Fibroblast of mammary gland (primary cell): ENCODE measurements around the gene GPR39.

Experiments used
- DNase-seq: peaks from one replicate; pipeline ENCODE4 v3.0.0-alpha.2; 2010; ENCODE audit warnings: low read depth
- H3K4me3 ChIP-seq: 2 replicates; pipeline ENCODE4 v1.5.1; 2011; ENCODE audit warnings: low read depth, mild to moderate bottlenecking, low read length, moderate library complexity; ENCODE audit not compliant: control insufficient read depth
- CTCF ChIP-seq: conservative IDR thresholded peaks from 2 replicates; pipeline ENCODE4 v1.5.1; 2011; ENCODE audit warnings: low read depth, low read length, inconsistent platforms; ENCODE audit not compliant: control insufficient read depth, insufficient read depth

GPR39 gene

GRCh38 chr2:132681766-132682165 lies 265.2 kb downstream of the GPR39 start:
- no peak overlapping the region for H3K4me3 ChIP-seq
- DNase-seq: no peak
- TF ChIP-seq CTCF: no peak

- TF ChIP-seq CTCF: no peak
- DNase-seq: no peak
- no peak overlapping the region for H3K4me3 ChIP-seq
These were observed 274.2 kb downstream of the GPR39 start for GRCh38 chr2:132690664-132691303.

GRCh38 chr2:132691556-132691955 lies 275.0 kb downstream of the GPR39 start:
- TF ChIP-seq CTCF: no peak
- DNase-seq: no peak
- no peak overlapping the region for H3K4me3 ChIP-seq

GRCh38 chr2:132692816-132693215 lies 276.2 kb downstream of the GPR39 start:
- DNase-seq: no peak
- H3K4me3 ChIP-seq: no peak overlapping the region
- no peak for TF ChIP-seq CTCF
